Right renal pelvis (tissue), 4 donors: ENCODE data around the gene COL7A1. TPM values are rescaled to one million over a fixed set of nuclear protein-coding genes. Genes with fewer than 3 reads are reported as not detected.

Source experiments
- DNase-seq, 4 donors: peaks; one replicate each; pipeline ENCODE4 v3.0.0-alpha.2; 2013; ENCODE audit warnings: low read depth in 4 of 4, low spot score in 3 of 4, missing footprints in 1 of 4
- polyA plus RNA-seq, 4 donors: library from polyadenylated mRNA; unstranded; fragments of 120-200 nt; gene quantifications; one replicate each; pipeline ENCODE4 v1.2.1, GENCODE V29; 2013; ENCODE audit not compliant: insufficient read length in 4 of 4

COL7A1 gene
- polyA plus RNA-seq, 4 donors, result 17.3 to 18.3 (median 17.8) TPM

DNA sequence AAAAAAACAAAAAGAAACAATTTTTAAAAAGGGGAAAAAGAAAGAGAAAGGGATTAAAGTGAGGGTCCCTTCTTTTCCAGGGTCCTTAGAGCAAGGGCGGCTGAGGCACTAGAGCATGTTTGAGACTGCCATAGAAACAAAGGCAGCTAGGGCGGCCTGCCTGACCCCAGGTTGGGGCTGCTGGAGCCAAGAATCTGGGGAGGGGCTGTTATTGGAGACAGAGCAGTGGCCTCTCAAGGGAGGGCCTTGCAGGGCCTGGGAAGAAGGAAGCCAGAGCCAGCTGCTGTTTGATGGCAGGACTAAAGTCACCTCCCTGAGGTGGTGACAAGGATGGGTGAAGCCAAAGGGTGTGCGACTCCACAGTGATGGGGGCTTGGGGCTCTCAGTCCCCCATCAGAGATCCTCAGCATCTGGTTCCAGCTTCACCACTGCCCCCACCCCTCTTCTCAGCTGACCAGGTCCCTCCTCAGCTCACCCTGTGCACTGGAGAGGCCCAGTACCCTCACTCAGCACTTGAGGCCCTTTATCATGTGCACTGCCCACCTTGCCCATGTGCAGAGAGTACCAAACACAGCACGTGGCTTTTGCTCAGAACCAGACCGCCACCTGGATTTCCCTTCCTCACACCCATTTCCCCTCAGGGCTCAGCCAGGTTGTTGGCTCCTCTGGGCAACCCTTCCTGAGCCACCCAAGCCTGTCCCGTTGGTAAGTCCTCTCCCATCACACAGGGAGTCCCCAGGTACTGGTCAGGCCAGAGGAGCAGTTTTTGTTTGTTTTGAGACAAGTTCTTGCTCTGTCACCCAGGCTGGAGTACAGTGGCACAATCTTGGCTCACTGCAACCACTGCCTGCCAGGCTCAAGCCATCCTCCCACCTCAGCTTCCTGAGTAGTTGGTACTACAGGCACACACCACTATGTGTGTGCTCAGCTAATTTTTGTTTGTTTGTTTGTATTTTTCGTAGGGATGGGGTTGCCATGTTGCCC is 24.7 kb upstream of the COL7A1 start:
- no peak for DNase-seq

DNA sequence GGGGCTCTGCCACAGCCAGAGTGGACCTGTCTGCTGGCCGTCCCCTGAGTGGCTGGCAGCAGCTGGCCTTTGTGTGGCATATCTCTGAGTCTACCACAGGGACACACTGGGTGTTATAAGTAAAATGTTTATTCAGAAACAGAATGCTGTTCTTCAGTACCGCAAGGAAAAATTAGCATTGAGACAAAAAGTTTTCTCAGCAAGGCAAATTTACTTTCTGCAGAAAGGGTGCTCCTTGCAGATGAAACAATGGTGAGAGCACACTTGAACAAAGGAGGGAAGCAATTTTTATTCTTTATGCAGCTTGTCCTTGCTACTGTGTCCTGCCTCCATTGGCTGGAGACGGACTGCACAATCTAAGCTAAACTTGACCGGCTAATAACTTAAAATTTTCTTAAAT is 22.4 kb upstream of the COL7A1 start:
- no peak for DNase-seq

DNA sequence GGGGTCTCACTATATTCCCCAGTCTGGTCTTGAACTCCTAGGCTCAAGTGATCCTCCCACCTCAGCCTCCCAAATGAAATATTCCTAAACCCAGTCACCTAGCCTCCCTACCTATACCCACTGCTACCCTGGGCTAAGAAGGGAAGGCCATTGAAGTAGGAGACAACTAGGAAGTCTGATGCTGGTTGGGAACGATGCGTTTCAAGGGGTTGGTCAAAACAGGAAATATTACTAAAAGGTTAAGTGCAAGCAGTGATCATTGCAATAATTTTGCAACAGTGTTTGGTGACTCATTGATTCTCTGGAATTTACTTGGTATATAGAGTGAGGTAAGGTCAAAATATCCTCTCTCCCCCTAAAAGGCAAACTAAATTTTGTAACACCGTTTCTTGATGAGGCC is 18.9 kb upstream of the COL7A1 start:
- DNase-seq, result no peak

DNA sequence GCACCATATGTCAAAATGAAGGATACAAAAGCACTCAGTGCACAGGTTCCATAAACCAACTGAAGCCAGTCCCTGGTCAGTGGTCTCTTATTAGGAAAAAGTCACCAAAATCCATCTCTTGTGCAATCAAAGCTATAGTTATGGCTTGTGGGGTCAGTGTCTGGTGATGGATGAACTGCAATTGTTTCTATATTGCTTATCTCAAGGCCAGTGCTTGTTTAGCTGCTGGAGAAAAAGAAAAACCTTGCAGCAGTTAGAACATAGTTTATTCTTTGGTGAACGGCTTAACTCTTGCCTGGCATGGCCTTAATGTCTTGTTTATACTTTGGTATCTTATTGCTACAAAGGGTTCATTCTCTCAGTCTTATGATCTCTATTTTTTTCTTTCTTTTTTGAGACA is 17.2 kb upstream of the COL7A1 start:
- DNase-seq, result no peak

DNA sequence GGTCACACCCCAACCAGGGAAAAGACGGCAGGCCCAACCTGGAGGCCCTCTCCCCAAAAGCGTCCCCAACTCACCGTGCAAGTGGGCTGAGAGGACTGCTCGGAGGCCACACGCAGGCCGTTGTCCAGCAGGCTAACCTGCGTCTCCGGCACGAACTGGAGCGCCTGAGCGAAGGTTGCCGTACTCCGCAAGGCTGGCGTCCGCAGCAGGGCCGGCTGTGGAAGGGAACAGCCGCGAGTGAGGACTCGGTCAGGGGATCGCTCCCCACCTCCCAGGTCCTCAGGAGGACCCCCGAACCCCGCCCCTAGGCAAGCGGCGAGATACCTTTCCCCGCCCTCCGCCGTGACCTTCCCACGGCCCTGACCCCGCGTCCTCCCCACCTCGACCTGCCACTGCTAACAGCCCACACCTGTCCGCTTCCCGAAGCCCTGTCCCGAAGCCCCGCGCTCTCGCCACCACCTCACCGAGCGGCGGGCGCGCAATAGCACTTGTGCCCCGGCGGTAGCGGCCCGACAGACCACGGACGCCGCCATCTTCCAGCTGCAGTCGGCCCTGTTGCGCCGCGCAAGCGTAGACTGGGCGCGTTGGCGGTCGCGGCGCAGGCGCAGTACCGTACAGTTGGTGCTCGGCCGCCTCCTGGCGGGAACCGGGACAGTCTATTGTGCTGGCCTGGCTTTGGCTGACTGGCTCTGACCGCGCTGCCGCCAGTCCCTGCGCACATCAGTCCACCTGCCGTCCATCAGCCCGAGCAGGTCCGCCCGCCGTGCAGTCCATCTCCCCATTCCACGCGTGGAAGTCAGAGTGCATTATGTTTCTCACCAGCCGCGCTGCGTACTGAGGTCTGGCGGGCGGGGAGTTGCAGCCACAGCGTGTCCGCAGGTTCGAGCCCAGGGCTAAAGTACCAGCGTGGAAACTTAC is 14.2 kb upstream of the COL7A1 start, which contains the start of gene UQCRC1:
UQCRC1 (minus strand) TSS at position 559 of the 918 bp plus-strand sequence; CDS start at position 533, 26 bp downstream.
- peak; percentile 83 to 94 (median 86) for DNase-seq

DNA sequence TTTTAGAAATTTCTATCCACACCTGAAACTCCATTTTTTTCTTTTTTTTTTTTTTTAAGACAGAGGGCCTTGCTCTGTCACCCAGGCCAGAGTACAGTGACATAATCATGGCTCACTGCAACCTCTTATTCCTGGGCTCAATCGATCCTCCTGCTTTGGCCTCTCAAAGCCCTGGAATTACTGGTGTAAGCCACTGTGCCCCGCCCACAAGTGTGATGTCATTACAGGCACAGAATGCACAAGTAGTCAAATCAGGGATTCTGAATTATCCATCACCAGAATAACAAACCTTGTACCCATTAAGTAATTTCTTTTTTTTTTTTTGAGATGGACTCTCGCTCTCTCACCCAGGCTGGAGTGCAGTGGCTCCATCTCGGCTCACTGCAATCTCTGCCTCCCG is 12.4 kb upstream of the COL7A1 start:
- no peak for DNase-seq

DNA sequence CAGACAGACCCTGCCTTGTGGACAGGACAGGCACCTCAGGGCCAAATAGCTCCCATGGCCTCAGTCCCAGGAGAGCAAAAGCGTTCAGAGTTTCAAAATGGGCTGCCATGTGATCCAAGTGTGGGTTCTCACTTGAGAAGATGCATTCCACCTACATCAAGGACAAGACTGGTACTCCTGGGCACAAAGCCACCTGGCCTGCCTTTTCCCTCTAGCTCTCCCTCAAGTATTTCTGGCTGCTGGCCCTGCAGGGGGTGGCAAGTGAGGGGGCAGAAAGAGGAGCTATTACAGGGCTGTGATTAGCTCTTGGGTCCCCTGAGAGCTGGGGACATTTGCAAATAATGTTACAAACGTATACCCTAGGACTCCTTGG is 6.5 kb upstream of the COL7A1 start:
- no peak for DNase-seq

DNA sequence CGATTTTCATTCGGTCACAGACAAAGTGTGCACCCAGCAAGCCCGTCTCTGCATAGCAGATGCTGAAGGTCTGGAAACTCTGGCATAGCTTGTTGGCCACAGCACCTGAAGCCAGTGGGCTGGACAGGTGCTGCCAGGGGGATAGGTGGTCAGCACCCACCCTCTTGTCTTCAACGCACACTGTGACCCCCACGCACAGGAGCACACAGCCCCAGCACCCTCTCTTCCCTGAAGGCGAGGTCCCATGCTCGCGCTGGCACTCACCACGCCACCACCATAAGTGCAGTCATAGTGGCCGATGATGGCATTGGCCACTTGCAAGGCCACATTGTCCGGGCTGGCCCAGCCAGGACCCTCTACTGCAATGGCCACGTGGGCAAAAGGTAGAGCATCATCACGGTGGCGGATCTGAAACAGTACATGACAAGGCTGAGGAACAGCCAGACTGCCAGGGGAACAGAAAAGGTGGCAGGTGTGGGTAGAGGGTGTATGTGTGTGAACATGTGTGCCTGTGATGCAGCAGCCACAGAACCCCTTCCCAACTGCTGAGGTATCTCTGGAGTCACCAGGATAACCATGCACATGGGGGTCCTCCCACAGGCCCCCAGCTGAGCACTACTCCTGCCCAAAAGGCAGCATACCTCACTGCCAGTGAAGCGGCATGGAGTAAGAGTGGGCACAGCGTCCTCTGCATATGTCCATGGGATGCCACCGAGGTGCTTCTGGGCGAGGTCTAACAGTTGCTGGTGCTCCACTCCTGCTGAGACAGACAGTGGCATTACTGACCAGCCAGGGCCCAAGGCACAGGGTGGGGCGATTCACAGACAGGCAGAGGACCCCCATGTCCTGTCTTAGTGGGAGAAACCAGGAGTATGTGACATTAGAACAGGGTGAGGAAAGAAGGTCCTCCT is 5.8 kb upstream of the COL7A1 start:
- DNase-seq, result no peak

DNA sequence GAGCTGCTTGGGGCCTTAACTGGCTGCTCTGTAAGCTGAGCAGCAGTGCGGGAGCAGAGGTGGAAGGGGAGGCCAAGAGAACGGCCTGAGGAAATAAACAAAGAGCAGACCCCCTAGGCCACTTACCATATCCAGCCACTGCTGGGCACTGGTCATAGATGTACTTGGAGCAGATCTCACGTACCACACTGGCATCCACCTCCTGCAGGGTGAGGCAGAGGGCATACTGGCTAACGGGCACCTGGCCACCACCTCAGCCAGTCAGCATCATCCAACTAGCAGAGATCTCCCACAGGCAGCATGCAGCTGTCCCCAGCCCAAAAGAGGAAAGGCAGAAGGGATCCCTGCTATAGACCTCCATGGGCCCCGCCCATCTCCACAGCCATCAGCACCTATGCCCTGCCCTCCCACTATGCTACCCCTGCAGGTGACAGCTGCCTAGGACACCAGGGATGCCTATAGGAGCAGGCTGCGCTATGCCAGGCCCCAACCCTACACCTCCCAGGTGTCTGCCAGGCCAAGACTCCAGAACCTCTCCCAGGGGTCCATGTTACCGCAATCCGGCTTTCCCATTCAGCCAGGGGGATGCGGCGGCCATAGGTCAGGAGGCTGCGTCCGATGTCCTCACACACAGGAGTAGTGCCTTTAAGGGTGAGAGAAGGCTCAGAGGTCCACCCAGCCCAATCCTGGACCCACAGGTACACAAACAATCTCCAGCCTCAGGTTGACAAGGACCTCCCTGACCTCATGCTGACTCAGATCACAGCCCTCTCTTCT is 4.6 kb upstream of the COL7A1 start:
- no peak for DNase-seq

DNA sequence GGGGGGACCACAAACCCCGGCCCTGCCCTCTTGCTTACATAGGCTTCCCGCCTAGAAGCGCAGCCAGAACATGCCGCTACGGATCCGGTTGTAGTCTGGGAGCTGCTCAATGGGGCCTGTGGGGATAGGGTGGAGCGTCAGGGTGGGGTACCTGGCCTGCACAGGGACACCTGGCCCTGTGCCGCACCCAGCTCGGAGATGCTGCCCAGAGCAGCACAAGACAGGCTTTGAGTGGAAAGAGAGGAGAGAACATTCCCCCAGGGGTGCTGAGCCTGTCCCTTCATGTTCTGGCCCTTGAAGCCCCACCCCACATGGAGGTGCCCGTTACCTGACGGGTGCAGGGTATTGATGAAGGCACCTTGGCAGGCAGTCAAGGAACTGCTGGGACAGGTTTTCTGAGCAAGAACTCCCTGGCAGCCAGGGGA is 4.0 kb upstream of the COL7A1 start:
- DNase-seq, result no peak

DNA sequence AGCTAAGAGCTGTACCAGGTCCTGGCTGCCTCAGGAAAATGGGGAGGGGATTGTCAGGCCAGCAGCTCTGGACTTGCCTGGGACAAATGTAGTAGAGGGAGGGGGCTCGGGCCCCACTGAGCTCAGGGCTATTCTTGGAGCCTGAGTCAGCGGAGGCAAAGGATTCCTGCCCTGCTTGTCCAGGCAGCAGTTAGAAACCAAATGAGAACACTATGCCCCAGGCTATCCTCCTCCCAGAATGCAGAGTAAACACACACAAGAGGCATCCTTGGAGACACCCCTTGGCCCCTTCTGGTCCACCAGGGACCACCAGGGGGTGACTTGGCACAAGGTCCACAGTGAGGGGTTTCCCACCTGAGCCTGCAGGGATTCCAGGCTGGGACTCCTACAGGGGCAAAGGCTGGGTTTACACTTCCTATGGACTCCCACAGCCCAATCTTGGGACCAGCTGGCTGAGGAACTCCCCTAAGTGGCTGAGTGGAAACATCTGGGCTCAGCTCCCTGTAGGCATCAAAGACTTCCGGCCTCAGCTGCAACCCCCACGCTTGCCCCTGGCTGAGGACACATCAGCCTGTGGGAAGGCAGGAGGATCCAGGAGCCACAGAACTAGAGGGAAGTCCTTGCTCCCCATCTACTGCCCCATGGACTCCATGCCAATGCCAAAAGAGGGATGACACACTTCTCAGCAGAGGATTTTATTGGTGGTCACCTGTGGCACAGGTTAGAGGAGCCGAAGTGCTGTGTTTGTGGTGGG is 3.4 kb upstream of the COL7A1 start:
- peak in 3 of 4 donors; percentile 68 to 81 (median 77) for DNase-seq

DNA sequence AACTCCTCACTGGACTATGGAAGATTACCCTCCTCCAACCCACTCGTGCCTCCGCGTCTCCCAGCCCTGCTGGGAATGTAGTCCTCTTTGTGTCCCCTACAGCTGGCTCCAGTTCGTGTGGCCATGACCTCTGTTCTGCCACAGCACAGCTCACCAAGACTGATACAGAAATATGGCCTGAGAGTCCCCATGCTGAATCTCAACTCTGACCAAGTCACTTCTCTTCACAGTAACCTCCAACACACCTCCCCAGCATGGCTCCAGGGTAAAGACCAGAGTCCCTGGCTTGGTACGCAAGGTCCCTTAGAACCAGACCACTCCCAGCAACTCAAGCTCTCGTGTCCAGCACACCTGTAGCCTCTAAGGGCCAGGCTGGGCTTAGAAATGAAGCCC is 2.3 kb upstream of the COL7A1 start:
- no peak for DNase-seq

DNA sequence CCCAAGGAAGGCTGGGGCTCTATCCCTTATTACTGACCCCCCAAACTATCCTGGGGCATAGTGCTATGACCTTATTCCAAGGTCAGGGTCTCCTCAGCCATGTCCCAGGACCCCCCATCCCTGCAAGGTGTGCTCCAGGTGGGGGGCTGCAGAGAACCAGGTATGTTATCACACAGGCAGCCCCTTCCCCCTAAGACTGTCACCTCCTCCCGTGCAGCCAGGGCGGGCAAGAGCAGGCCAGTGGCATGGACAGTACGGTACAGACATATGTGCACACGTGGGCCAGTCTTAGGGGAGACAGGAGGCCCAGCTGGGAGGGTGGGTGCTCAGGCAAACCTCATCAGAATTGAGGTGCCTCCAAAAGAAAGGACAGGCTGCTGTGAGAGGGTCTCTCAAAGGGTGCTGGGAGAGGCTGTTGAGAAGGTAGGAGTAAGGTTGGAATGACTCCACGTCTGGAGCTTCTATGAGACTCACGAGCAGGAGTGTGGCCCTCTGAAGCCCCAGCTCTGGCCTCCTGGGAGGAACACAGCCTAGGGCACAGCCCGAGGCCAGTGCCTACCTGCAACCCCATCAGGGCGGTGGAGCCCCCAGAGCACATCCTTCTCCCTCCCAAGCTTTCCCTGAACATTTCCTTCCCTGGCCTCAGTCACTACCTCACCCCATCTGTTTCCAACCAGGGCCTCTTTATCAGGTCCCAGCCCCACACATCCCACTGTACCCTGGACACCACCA is 1.7 kb upstream of the COL7A1 start:
- no peak for DNase-seq

DNA sequence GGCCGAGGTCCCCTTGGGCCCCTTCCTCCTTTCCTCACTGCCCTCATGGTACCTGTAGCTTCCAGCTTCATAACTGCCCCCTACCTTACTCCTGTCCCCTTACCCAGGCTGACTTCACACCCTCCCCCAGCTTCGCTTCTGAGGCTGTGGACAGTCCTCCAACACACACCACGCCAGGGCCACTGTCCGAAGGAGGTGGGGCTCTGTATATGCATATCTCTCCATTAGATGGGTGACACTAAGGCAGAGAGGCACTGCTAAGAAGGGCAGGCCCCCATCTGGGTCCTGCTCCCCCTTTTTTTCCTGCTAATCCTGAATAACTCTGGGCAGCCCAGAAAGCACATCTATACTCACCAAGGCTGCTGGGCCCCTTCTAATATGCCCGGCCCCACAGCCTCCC is 1.0 kb upstream of the COL7A1 start:
- no peak for DNase-seq

DNA sequence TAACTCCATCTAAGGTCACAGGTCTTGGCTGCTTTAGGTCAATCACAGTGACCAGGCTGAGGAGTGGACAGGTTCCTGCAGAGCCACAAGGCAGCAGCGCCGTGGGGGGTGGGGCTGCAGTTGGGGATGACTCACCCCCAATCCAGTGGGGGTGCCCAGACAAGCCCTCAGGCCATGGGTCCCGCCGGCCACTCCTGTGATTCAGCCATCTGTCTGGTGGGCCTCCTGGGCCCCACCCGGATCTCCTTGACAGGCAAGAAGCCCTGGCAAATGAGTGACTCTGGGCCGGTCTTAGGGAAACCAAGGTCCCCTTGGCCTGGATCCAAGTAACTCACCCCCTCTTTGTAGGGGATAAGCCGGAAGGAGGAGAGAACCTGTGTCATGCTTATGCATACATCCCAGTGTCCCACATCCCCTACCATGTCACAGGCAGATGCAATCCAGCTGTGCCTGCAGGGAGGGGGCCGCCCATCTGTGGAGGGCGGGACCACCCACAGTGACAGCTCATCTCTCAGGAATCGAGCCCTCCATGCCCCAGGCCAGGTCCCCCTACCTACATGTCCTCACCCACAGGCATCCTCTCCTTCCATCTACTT is 495 bp upstream of the COL7A1 start:
- no peak for DNase-seq

DNA sequence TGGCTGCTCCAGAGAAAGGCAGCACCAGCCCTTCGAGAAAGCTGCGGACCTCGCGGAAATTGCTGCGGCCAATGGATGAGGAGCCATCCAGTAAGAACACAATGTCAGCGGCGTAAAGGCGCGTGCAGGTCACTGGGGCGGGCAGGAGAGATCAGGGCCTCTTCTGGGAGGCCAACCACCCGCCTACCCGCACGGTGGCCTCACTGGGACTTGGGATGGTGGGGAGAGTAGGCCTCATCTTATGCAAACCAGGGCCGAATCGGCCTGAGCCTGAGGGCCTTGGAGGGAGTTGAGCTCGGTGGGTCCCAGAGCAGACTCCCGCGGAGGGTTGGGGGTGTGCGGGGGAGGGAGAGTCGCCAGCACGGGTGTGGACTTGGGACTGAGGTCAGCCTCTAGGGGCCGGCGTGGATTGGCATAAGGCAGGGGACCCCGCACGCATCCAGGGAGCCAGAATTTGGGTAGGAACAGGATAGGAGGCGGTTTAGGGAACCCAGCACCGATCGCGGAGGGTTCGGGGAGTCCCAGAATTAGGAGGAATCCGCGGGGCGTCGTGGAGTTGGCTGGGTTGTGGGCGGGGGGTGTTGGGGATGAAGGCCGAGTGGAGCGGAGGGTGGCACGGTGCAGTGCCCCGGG is 596 bp downstream of the COL7A1 start:
- no peak for DNase-seq

DNA sequence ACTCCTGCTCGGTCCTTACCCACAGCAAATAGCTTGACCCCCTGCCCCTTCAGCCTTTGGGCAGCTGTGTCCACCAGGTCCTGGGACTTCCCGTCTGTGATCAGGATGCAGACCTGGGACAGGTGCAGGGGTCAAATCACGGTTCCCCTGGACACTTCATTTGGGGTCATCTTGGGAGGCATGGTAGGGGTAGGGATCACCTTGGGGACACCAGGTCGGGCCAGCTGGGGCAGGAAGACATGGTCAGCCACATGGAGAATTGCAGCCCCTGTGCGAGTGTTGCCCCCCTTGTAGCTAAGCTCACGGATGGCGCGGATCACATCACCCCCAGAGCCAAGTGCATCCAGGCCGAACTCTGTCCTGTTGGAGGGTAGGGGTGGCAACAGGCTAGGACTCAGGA is 1.8 kb downstream of the COL7A1 start:
- DNase-seq, result no peak
